Stimulated activated CD4-positive, alpha-beta T cell treated with anti-CD3 and anti-CD28 coated beads, Interleukin-12 subunit alpha, Interleukin-12 subunit beta, amount 100 ng/mL, for 48 hours (primary cell): ENCODE measurements around the gene NT5C2.

ENCODE experiments used
- DNase-seq, 3 donors: peaks; one replicate each; pipeline ENCODE4 v3.0.0-alpha.2; 2020; ENCODE audit warnings: low read depth in 2 of 3, low spot score in 1 of 3

The NT5C2 gene

DNA sequence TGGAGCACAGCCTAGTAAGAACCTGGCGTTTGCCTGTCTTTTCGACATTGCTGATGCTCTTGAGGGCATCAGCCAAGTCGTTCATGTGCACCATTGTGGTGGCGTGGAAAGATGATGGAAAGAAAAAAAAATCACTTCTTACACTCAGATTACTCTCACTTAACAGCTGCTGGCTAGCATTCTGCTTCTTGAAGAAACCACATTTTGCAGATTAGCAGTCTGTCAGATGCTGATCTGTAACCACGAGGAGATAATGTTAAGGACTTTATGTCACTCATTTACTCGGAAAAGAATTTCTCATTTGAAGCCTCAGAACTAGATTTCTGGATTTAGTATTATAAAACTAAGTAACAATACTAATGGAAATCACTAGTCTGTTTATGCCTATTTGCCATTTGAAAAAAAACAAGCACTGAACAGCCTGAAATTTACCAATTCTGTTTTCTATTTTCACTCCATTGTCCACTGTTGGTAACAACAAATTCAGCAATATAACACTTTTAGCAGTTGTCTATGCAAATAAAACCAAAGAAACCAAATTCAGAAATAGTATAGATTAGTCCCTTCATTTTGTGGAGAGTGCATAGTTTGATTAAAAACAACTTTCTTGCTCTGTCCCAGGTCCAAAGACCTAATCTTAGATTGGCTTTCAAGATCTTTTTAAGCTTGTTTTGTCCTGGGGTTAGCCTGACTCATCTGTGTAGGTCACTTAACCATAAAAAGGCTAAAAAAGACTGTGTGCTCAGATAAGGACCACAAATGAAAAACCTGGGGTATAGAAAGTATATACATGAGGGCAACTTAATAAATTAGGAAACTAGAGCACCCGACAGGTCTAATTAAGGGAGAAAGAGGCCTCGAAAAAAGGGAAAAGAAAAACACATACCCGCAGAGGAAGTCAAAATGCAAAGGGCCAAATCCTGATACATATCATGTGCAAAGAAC lies 67.5 kb downstream of the NT5C2 start:
- no peak for DNase-seq

DNA sequence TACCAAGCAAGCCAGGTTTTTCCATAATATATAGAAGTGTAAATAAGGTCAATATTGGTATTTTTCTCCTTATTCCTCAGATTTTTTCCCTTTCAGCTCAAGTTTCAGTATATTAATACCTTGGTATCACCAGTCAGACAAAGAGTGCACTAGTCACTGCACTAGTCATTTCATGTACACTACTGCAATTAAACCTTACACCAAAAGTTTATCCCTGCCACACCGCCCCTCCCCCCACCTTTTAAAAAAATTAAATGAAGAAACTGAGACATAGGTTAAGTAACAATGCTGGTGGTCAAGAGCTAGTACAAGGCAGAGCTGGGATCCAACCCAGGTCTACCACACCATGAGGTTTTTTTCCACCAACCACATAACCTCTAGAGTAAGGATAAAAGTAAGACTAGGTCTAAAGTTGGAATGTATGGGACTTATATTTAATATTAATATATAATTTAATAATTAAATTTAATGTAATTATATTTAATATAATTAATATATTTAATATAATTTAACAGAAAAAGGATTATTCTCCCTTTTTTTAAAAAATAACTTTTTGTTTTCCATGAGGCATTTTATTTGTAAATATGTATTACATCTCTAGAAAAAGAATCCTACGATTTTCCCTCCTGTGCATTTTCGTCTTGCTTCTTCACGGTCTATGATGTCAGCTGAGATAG lies 68.5 kb downstream of the NT5C2 start:
- DNase-seq: peak in 2 of 3 donors; percentile 7 to 10

DNA sequence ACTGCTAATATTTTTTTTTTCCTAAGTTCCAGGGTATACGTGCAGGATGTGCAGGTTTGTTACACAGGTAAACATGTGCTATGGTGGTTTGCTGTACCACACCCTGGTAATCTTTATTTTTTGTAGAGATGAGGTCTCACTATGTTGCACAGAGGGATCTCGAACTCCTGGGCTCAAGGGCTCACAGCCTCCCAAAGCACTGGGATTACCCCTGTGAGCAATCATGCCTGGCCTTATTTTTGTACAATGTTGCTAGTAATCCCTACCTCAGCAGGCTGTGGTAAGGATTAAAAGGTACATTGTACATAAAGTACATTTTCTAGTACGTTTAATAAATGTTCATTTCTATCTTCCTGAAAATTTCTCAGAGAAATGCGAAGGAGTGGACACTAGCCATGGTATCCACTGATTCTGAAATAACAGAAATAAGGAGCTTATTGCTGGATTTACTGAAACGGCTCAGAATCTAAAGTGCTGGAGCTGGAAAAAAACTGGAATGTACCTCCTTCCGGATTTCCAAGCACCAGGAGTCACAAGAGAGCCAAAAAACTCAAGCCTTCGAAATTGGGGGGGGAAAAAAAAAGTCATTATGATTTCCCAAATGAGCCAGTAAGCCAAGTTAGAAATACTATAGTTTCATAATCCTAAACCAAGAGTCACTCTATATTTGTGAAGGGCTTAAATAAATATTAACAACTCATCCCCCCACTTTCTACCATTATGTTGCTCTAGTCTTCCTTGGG lies 69.6 kb downstream of the NT5C2 start:
- no peak for DNase-seq

DNA sequence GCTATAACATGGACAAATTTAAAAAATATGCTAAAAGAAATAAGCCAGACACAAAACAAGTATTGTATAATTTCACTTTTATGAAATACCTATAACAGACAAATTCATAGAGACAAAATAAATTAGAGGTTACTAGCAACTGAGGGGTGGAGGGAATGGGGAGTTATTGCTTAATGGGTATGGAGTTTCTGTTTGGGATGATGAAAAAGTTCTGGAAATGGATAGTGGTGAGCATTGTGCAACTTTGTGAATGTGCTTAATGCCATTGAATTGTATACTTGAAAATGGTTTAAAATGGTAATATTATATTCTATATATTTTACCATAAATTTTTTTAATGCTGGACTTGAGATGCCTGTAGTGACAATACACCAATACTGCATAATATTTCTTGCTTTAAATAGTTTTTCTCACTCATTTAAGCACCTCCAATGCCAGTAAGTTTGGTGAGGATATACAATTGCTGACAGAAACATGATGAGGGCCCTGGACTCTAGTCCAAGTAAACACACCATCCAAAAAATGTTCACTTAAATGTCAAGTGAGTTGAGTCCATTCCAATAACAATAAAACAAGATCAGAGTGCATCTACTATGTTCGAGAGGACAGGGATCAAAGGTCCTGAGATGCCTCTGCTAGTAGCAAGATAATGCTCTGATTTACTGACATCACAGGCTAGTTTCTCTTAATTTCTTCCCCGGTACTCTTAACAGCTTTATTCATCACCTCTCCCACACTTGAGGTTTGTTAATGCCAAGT lies 71.9 kb downstream of the NT5C2 start:
- no peak for DNase-seq

DNA sequence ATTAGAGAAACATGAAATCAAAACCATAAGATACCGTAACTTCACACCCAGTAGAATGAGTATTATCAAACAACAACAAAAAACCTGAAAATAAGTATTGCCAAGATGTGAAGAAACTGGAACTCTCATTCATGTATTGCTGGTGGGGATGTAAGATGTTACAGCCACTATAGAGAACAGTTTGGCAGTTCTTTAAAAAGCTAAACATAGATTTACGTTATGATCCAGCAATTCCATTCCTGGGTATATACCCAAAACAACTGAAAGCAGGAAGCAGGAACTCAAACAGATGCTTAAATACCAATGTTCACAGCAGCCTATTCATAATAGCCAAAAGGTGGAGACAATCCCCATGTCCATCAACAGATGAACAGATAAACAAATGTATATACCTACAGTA lies 72.5 kb downstream of the NT5C2 start:
- DNase-seq: no peak

DNA sequence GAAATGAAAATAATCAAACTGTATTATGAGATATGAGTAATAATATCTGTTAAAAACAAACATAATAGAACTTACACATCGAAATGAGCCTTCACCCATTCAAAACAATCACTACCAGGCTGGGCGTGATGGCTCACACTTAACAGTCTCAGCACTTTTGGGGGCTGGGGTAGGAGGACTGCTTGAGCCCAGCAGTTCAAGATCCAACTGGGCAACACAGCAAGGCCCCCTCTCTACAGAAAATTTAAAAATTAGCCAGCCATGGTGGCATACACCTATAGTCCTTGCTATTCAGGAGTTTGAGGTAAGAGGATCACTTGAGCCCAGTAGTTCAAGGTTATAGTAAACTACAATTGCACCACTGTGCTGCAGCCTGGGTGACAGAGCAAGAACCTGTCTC lies 75.8 kb downstream of the NT5C2 start:
- DNase-seq: no peak

DNA sequence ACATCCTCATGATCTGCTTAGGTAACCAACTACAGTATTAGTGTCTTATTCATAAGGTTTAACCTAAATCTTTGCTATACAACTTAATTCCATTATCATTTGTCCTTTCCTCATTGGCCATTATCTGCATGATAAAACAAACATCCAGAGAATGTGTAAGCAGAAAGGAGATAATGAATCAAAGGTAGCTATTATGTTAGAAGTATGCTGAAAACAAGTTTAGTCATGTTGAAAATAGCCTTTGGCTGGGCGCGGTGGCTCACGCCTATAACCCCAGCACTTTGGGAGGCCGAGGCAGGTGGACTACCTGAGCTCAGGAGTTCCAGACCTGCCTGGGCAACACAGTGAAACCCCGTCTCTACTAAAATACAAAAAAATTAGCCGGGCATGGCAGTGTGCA lies 78.2 kb downstream of the NT5C2 start:
- DNase-seq: no peak

DNA sequence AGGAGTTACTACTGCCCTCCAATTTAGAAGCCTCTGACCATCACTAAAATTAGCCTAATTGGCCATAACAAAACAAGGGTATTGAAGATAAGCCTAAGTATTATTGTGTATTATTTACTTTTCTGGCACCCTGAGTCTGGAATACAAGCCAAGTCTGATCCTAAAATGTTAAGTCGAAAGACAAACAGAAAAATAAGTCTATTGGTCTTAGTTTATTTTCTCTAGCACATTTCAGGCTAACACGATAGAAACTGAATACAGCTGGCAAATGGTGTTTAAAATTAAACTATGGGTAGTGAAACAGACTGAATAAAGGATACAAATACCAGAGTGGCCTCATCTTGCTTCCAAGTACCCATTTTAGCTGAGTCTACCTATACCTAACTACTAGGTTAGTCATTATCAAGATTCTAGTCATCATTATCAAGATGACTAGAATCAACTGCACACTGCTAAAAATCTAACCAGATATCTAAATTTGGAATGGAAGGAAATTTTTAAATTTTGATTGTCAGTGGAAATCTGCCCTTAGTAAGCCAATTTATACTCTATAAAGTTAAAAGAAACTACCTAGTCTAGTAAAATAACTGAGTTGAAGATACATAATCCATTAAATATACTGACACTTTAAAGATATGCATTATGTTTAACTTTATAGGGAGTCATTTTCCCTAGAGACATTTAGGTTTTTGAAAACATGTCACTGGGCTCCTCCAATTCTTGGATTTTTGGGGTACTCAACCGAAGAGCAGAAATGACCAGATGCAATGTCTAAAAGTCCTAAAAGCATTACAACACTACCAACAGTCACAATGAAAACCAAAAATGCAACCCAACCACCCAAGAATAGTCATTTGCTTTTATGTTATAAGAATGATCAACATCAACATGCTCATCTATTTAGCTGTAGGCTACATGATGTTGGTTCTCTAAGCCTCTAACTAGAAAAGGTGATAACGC lies 80.9 kb downstream of the NT5C2 start:
- DNase-seq: no peak

DNA sequence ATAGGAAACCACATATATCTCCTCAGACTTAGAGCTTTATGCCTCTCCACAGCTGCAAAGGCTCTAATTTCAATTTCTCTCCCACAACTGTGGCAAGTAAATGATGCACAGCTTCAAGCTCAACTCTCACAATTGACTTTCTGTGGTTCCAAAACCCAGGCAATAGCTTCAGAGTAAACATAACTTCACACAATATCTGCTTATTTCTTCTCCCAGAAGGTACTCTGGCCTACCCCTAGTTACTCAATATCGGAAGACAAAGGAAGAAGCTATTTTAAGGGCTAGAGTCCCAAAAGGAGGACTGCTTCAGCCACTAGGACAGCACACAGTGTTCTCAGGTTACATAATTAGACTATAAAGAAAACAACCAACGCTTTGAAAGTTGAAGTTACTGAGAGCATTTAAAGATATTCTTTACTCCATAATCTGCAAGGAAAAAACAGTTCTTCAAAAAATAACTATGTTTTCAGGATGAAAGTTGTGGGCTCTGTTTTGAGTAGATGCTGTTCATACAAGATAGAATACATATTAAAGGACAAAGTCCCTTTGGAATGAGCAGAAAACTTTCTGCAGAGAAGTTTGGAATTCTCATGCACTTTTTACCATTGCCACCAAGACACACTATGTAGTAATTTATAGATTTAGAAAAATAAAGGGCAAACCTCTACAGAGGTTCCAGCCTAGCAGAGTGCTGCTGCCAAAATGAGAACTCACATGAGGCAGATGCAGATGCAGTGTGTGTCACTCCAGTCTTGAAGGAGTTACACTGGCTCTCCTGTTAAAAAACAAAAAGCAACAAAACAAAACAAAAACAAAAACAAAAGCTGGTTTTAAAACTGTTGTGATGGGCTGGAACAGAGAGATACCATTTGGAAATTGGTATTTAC lies 81.8 kb downstream of the NT5C2 start:
- no peak for DNase-seq

DNA sequence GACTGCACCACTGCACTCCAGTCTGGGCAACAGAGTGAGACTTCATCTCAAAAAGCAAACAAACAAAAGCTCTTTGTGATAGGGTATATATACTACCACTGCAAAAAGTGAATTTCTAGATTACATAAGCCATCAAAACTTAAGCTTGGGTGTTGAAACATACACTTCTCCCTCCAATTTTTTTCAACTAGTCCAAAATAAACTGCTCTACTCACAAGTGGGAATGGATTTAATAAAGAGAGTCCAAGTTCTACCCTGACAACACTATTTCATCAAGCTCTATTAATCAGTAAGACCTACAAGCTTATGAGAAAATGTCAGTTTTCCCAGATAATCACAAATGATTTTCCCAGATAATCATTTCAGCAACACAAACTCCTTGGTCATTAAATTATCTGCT lies 82.7 kb downstream of the NT5C2 start:
- no peak for DNase-seq

DNA sequence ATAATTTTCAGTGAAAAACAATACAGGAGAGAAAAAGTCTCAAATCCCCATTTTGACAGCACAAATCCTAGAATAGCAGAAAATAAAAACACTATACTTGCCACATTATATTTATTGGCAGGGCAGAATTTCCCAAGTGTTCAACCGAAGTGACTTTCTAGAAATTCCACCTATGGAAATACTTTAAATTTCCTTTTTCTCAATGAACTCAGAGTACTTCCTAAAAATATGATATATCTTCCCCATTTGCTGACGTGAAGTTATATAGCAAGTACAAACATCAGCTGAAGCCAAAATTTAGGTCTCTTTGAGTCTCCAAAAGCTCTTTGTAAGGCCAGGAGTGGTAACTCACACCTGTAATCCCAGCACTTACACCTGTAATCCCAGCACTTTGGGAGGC lies 83.3 kb downstream of the NT5C2 start:
- DNase-seq: no peak

DNA sequence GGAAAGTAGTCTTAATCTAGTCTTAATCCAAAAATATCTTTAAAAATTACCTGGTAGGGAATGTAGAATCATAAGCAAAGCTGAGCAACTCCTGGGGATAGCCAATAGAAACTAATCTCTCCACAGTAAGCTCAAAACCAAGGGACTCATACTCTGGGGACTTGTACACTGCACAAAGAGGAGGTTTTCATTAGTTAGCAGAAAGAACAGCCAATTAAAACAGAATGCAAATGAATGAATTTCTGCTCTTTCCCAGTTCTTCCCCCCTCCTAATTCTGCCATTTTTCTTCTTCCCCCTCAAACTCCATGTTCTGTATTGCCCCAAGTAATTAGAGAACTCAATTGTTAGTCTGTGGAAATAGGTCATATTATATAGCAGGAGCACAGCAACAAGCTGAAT lies 86.5 kb downstream of the NT5C2 start:
- no peak for DNase-seq

DNA sequence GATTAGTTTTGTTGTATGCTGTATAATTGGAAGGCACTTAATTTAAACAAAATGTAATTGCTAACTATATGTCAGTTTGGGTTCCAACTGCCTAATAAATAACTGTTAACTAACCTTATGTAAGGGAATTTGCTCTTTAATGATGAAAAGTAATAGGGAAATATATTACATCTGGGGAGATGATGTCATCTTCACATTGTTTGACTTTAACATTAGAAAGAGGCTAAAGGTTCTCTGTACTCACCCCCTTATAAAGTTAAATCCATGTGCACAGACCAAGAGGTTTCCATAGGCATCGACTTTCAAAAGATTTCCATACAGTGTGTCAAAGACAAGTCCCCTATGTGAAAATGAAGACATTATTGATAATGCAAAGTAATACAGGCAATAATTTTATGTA lies 87.6 kb downstream of the NT5C2 start:
- no peak for DNase-seq

DNA sequence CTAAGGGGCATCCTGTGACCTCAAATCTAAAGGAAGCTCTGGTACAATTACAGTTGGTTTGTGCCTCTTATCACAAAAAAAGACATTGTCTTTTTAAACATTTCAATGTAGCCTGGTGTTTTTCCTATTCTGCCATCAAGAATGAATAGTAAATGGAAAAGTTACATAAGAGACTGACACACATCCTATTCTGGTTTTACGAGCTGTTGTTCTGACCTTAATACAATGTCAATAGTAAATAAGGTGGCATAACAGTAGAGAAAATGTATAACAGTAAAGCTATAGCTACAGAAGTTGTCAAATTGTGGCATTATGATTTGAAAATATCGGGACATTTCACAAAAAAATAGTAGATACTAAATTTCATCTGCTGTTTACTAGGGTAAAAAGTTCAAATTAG lies 88.4 kb downstream of the NT5C2 start:
- no peak for DNase-seq

DNA sequence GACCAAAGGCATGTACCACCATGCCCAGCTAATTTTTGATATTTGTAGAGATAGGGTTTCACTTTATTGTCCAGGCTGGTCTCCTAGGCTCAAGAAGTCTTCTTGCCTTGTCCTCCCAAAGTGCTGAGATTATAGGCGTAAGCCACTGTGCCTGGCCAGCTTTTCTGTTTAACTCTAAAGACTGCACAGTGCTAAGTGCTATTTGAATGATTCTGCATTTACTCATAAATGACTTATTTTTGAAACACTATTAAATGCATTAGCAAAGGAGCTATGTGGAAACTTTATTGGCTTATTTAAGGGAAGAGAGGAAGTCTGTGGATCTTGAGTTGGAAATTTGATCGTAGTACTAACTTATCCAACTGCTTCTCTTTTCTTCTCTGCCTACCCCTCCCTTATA lies 89.1 kb downstream of the NT5C2 start:
- no peak for DNase-seq

DNA sequence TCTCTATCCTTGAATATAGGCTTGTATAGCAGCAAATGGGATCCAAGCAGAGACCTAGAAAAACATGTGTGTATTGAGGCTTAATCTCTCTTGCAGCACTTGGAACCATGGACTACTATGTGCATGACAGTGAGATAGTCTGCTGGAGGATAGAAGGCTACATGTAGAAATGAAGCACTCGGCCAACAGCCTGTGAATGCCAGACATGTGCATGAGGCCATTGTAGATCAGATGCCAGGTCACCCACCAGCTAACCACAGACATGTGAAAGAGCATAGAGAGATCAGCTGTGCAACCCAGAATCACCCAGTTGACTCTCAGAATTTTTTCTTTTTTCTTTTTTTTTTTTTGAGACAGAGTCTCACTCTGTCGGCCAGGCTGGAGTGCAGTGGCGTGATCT lies 90.9 kb downstream of the NT5C2 start:
- DNase-seq: no peak

DNA sequence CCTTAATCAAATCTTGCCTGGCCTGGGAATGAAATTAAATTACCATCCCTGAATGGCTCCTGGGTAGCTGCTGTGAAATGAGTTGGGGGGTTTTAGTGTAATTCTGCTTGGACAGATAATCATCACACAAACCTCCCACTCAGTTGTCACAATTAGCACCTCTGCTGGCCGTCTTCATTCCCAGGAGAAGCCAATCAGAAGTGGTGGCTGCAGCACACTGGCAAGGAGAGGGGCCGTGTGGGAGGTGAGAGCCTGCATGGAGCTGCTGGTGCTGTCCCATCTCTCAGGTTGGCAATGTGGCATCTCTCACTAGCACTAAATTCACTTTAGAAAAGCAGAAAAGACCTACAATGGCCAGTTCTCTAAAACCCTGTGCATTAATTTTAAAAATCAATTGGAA lies 92.5 kb downstream of the NT5C2 start:
- no peak for DNase-seq

DNA sequence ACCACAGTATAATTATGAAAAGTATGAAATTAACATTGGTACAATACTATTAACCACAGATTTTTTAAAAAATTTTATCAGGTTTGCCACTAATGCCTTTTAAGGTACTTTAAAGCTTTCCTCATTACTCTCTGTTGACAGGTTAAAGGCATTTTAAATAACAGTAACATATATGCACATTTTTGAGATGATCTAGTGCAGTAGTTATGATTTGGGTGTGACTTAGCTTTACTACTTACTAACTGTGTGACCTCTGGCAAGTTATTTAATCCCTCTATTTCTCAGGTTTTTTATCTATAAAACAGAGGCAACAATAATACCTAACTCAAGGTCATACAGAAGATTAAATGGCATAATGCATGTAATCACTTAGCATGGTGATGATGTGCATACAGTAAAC lies 94.8 kb downstream of the NT5C2 start:
- DNase-seq: no peak

DNA sequence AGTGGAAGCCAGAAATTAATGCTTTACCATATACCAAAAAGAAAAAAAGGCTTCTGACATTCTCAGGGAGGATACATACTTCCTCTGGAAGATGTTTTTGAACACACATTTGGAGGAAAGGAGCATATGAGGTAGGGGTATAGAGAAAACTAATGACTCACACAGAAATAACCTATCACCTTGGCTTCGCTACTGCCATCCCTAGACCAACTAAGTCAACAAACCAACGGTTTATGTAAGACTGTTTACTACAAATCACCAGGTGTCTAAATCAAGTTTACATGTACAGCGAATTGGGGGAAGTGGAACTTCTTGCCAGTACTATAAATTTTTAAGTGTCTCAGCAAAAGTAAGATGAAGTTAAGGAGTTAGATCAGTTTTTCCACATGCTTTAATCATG lies 96.9 kb downstream of the NT5C2 start:
- DNase-seq: no peak
